Activated effector memory CD4-positive, alpha-beta T cell treated with anti-CD3 and anti-CD28 coated beads, Interleukin-2, amount 50 U/mL, for 16 hours (primary cell): ENCODE data around the gene TSKS.
"Not testable (repeated sequence)": the region's sequence is repeated elsewhere in the genome, so short reads cannot be mapped to it uniquely, and the experiment has no call there.

Experiments
- DNase-seq: peaks from one replicate; pipeline ENCODE4 v3.0.0-alpha.2; 2020

The TSKS gene

GRCh38 chr19:49766007-49766929 lies 3.2 kb upstream of the TSKS start:
- DNase-seq, result peak; percentile 99

- no peak for DNase-seq
Measured at GRCh38 chr19:49764341-49764740, 1.2 kb upstream of the TSKS start.

- DNase-seq, result peak; percentile 63
Measured at GRCh38 chr19:49761625-49762311, 1.3 kb downstream of the TSKS start.

GRCh38 chr19:49761249-49761624 lies 1.9 kb downstream of the TSKS start:
- no peak for DNase-seq

DNA sequence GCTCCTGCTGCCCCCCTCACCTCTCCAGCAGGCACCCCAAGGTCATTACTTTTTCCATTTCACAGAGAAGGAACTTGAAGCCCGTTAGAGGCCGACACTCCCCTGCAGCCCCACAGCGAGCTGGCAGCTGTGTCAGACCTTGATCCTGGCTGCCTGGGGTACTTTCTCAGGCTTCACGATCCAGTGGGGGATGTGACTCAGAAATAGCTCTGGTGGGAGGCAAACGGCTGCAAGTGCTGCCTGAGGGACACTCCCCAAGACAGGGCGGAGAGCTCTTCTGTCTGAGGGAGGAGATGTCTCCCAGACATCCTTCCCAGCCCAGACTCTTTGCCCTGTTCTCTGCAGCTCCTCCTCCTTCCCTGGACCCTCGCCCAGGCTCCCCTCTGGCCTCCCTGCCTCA lies 4.8 kb downstream of the TSKS start:
- no peak for DNase-seq

DNA sequence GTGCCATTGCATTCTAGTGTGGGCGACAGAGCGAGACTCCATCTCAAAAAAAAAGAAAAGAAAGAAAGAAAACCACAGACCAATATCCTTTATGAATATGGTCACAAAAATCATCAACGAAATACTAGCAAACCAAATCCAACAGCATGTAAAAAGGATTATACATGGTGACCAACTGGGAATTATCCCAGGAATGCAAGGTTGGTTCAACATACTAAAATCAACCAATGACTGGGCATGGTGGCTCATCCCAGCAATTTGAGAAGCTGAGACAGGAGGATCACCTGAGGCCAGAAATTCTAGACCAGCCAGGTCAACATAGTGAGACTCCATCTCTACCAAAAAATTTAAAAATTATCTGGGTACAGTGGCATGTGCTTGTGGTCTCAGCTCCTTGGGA lies 7.2 kb downstream of the TSKS start:
- no peak for DNase-seq

GRCh38 chr19:49752701-49753100 lies 10.4 kb downstream of the TSKS start:
- DNase-seq, result no peak

- DNase-seq, result no peak
Measured at GRCh38 chr19:49749771-49750170, 13.3 kb downstream of the TSKS start.

GRCh38 chr19:49749055-49749716 lies 13.9 kb downstream of the TSKS start:
- no peak for DNase-seq

GRCh38 chr19:49746206-49746958 lies 16.7 kb downstream of the TSKS start:
- peak; percentile 75 for DNase-seq

DNA sequence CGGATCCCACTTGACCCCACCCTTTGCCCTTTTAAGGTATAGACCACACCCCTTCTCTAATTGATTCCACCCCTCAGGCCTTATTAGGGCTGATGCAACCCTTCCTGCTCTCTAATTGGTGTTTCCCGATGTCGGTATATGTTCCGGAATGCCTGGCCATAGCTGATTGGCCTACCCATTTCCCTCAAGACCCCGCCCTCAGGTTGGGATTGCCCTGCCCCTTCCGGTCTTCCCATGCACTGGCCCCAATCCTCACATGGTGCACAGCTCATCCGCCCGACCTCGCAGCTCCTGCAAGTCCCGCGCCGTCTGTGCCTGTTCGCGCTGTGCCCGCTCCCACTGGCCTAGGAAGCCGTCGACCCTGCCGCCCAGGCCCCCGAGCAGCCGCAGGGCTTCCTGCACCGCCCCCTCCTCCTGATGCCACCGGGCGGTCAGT lies 18.1 kb downstream of the TSKS start:
- DNase-seq, result no peak

DNA sequence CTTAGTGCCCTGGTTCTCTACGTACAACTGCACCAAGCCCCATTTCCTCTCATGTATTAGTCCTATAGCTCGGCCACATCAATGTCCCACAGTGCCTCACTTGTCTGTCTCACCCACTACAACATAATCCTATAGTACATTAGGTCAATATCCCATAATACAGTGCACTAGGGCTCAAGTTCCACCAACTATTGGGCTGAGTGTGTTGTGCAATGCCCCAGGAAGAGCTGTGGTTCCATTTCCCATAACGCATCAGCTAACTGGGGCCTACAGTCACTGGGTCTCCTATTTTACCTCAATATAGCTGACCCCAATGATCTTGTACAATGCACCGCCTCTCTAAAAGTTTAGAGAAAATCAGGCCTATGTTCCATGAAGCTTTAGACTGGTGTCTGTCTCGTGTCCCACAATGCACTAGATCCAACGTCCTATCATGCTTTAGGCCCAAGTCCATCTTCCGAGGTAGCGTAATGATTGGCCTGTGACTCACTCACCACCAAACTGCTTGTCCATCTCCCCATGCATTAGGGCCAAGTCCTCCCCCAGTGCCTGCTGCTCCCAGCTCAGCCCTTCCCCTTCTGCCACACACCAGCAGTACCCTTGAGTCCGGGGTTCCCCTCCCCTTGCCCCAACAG lies 21.8 kb downstream of the TSKS start:
- DNase-seq, result no peak

DNA sequence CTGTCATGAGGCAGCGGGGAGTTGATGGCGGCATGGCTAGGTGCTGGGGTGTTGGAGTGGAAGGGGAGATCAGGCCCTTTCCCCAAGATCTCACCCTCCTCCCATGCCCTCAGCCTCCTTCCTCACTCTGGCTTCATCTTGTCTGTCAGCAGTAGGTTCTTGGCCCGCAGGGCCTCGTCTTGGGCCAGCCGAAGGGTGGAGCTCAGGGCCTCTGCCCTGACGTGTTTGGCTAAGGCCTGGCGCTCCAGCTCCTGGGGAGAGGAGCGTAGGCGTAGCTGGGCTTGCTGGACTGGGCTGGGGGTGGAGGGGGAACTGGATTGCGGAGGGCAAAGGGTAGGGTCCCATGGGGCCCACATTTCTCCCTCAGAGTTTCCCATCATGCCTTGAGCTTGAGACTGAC lies 23.2 kb downstream of the TSKS start:
- DNase-seq, result no peak

GRCh38 chr19:49739098-49739497 lies 24.0 kb downstream of the TSKS start:
- DNase-seq, result no peak

- no peak for DNase-seq
Measured at GRCh38 chr19:49738268-49738667, 24.8 kb downstream of the TSKS start.

DNA sequence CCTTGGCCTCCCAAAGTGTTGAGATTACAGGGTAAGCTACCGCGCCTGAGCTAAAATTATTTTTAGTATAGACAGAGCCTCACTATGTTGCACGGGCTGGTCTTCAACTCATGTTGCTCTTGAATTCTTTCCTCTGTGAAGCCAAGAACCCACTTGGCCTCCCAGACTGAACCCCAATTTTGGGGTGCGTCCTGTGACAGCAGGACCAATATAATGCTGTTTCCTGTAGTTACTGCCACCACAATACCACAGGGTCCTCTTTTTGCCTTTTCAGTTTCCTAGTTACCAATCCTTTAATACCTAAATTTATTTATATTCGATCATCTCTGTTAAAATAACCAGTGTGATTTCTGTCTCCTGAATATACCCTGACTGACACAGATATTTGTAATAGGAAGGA lies 32.9 kb downstream of the TSKS start:
- no peak for DNase-seq

DNA sequence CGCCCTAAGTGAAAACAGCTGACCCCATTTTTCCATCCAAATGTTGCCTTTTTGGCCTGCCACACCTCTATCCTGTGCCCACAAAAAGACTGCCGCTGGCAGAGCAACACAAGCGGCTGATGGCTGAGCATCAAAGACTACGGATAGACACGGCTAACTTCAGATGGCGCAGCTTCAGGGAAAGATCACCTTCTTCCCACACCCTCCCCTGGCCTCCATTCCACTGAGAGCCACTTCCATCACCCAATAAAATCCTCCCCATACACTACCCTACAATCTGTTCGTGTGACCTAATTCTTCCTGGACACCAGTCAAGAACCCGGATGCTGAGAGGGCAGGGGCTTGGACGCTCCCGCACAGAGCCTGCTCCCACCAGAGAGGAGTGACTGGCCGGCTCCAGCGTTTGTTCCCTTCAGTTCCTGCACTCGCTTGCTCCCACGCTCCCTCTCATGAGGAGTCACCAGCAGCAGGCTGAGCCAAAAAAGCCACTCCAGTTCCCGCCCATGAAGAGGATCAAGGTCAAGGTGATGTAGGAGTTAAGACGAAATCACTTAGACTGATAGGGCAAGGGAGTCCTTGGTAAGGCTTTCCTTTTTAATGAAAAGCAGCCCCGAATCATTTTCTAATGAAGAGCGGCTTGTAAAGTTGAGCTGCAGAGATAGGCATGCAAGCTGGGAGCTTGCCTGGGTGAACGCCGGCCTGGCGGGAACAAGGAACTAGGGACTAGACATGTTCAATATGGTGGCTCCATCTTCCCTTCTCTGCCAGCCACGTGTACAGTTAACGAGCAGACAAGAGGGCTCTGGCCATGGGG lies 35.7 kb downstream of the TSKS start:
- DNase-seq, result no peak

- not testable (repeated sequence) for DNase-seq
Measured at GRCh38 chr19:49719420-49719819, 43.7 kb downstream of the TSKS start.

GRCh38 chr19:49718991-49719390 lies 44.1 kb downstream of the TSKS start:
- no peak for DNase-seq

DNA sequence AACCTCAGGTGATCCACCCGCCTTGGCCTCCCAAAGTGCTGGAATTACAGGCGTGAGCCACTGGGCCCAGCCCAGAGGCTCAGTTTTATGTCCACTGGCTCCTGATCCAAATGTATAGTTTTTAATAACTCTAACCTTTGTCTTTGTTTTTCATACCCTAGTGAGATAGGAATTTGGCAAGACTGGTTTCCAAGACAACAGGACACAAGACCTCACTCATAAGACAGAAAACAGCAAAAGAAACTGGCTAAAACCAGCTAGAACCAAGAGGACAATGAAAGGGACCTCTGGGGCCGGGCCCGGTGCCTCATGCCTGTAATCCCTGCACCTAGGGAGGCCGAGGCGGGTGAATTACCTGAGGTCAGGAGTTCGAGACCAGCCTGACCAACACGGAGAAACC lies 44.6 kb downstream of the TSKS start:
- no peak for DNase-seq

- no peak for DNase-seq
Measured at GRCh38 chr19:49716154-49716553, 47.0 kb downstream of the TSKS start.
